Esophagus muscularis mucosa (tissue), 3 donors: ENCODE measurements around the gene MRPL20.

ENCODE experiments used
- CTCF ChIP-seq, 3 experiments: fragments of 200-600 bp in 2 of 3; fragments of 450-650 bp in 1 of 3; sonication (generic) in 2 of 3; IDR thresholded peaks; one replicate each; pipeline ENCODE4 v1.5.1; 2017 to 2019; ENCODE audit warnings: antibody characterized with exemption in 3 of 3, mild to moderate bottlenecking in 2 of 3, moderate library complexity in 1 of 3
- EP300 ChIP-seq: sonication (generic); formaldehyde crosslinking; IDR thresholded peaks from one replicate; pipeline ENCODE4 v1.6.1; 2017; ENCODE audit warnings: antibody characterized with exemption

GRCh38 chr1:1434131-1434823 lies 27.2 kb upstream of the MRPL20 start:
- TF ChIP-seq CTCF (IDR thresholded peaks at IDR 0.05): no peak
- no peak for TF ChIP-seq EP300
